Adipocyte (in vitro differentiated cells): ENCODE results near the gene TRIM51.
"Not testable (repeated sequence)": the region's sequence is repeated elsewhere in the genome, so short reads cannot be mapped to it uniquely, and the experiment has no call there.

Source experiments
- DNase-seq: peaks from one replicate; pipeline ENCODE4 v3.0.0-alpha.2; 2015; ENCODE audit warnings: low read depth
- H3K27me3 ChIP-seq: replicated peaks from 2 replicates; pipeline ENCODE4 v1.7.0; 2013; ENCODE audit warnings: mild to moderate bottlenecking, low read length, moderate library complexity; ENCODE audit not compliant: control insufficient read depth, insufficient read depth
- H3K36me3 ChIP-seq: 2 replicates; pipeline ENCODE4 v1.7.0; 2013; ENCODE audit warnings: low read length, mild to moderate bottlenecking, moderate library complexity; ENCODE audit not compliant: control insufficient read depth, insufficient read depth, severe bottlenecking
- H3K4me1 ChIP-seq: 2 replicates; pipeline ENCODE4 v1.7.0; 2013; ENCODE audit warnings: mild to moderate bottlenecking, low read length, moderate library complexity; ENCODE audit not compliant: control insufficient read depth, insufficient read depth
- H3K4me3 ChIP-seq: 2 replicates; pipeline ENCODE4 v1.7.0; 2013; ENCODE audit warnings: mild to moderate bottlenecking, low read length, moderate library complexity
- H3K9ac ChIP-seq: 2 replicates; pipeline ENCODE4 v1.7.0; 2013; ENCODE audit warnings: mild to moderate bottlenecking, low read length, moderate library complexity
- H3K9me3 ChIP-seq: 2 replicates; pipeline ENCODE4 v1.7.0; 2013; ENCODE audit warnings: mild to moderate bottlenecking, low read length, moderate library complexity; ENCODE audit not compliant: control insufficient read depth

Gene TRIM51, protein sequence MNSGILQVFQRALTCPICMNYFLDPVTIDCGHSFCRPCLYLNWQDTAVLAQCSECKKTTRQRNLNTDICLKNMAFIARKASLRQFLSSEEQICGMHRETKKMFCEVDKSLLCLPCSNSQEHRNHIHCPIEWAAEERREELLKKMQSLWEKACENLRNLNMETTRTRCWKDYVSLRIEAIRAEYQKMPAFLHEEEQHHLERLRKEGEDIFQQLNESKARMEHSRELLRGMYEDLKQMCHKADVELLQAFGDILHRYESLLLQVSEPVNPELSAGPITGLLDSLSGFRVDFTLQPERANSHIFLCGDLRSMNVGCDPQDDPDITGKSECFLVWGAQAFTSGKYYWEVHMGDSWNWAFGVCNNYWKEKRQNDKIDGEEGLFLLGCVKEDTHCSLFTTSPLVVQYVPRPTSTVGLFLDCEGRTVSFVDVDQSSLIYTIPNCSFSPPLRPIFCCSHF

DNA sequence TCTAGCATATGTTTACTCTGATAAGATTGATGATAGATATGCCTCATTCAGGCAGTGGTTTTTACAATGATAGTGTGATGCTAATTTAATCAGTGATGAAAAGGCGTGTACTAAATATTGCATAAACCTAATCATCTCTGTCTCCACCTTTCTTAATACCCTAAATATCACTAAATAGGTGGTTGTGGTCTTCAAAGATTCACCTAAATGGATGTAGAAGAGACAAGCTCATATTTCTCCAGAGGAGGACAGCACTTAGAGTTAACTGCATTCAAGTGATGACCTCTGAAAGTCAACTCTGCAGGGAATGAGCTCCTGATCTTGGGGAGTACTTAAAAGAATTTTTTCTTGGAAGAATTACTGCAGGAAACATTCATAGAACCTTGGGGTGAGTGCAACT lies at the start of gene TRIM51:
TRIM51 (plus strand) TSS at position 301 of the 400 bp plus-strand sequence. CDS start 2,132 bp downstream, outside the sequence.
- not testable (repeated sequence) for H3K27me3 ChIP-seq, H3K9me3 ChIP-seq, H3K9ac ChIP-seq, H3K4me3 ChIP-seq, DNase-seq, H3K4me1 ChIP-seq, H3K36me3 ChIP-seq

GRCh38 chr11:55838452-55838851 lies 44.6 kb upstream of the TRIM51 start, which contains the start of gene OR5D16:
TSS of gene OR5D16 (plus strand) at chr11:55838752. CDS start at chr11:55838752, 0 bp downstream.
- no peak for DNase-seq

DNA sequence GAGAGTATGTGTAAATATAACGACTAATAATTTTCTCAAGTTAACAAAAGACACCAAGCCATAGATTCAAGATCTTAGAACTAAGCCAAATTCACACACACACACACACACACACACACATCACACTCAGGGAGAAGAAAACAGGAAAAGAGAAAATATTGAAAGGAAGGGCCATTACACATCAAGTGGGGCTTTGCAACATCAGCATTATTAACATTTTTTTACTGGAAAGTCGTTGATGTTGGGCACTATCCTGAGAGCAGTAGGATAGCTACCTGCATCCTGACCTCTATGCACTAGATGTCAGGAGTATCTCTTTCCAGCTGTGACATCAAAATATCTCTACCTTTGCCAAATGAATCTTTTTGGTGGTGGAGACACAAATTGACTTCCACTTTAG lies 35.6 kb upstream of the TRIM51 start:
- Histone ChIP-seq H3K4me1 (no peaks in the 10 kb centered on the region), H3K27me3 (no peaks in the 10 kb centered on the region), H3K36me3 (no peaks in the 10 kb centered on the region), H3K4me3 (no peak overlapping the region), H3K9me3 (no peaks in the 10 kb centered on the region), H3K9ac (no peak overlapping the region)
- no peak for DNase-seq

More at GRCh38 chr11:55838452-55838851, 44.6 kb upstream of the TRIM51 start, which contains the start of gene OR5D16:
- no peaks in the 10 kb centered on the region for H3K9me3 ChIP-seq
- H3K4me1 ChIP-seq, result no peaks in the 10 kb centered on the region
- H3K9ac ChIP-seq, result no peak within 1 kb of the TSS
- no peak within 1 kb of the TSS for H3K4me3 ChIP-seq
- H3K36me3 ChIP-seq, result no peaks in the 10 kb centered on the region
- H3K27me3 ChIP-seq, result no peaks in the 10 kb centered on the region

GRCh38 chr11:55849037-55849436 lies 34.1 kb upstream of the TRIM51 start:
- no peaks in the 10 kb centered on the region for H3K9me3 ChIP-seq
- no peaks in the 10 kb centered on the region for H3K4me1 ChIP-seq
- no peak overlapping the region for H3K9ac ChIP-seq
- no peaks in the 10 kb centered on the region for H3K27me3 ChIP-seq
- H3K4me3 ChIP-seq, result no peak overlapping the region
- H3K36me3 ChIP-seq, result no peaks in the 10 kb centered on the region
- no peak for DNase-seq

DNA sequence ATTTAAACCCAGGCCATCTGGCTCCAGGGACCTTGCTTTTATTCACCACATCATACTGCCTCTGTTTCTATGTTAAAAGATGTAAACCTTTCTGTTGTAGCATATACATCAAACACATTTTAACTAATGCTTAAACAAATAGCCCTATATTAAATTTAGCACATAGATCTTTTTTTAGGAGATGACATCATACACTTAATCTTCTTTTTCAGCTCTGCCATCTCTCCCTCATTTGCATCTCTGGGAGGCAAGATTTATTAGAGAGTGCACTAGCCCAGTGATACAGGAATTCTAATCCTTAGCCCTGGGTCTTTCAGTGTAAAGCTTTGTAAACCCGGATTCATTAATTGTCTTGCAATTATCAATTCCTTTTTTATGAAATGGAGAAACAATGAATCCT lies 31.0 kb upstream of the TRIM51 start:
- no peak overlapping the region for H3K4me3 ChIP-seq
- no peaks in the 10 kb centered on the region for H3K9me3 ChIP-seq
- H3K27me3 ChIP-seq, result no peaks in the 10 kb centered on the region
- H3K9ac ChIP-seq, result no peak overlapping the region
- DNase-seq, result no peak
- no peaks in the 10 kb centered on the region for H3K4me1 ChIP-seq
- H3K36me3 ChIP-seq, result no peaks in the 10 kb centered on the region

DNA sequence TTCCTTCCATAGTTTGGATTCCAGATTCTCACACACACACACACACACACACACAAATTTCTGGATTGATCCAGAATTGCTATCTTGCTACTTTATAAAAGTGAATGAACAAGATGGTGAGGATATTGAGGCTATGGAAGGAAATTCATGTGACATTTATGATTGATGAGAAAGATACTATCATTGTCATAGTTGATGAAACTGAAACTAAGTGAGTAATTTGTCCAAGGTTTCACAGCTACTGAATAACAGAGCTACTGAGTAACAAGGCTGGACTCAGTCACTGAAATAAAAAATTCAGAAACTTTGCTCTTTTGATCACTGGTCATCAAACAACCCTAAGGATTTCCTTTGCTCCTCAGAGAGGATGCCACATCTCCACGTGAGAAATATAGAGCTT lies 28.4 kb upstream of the TRIM51 start:
- Histone ChIP-seq H3K27me3 (no peaks in the 10 kb centered on the region), H3K4me1 (no peaks in the 10 kb centered on the region), H3K36me3 (no peaks in the 10 kb centered on the region), H3K4me3 (no peak overlapping the region), H3K9ac (no peak overlapping the region), H3K9me3 (no peaks in the 10 kb centered on the region)
- DNase-seq, result no peak

DNA sequence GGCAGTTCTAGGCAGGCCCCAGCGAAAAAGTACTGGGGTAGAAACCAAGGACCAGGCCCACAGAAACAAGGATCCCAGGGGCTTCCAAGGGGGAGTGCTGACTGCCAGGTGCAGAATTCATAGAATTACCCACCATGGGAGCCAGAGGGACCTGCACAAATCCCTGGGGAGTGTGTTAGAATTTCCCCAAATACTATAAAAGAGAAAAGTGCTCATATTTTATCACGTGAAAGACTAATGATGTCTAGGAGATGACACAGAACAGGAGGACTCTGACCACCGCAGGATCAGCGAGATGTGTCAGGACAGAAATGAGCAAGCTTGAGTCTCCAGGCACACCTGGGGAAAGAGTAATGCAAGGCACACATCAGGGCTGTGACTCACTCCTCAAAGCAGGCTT lies 15.7 kb upstream of the TRIM51 start:
- not testable (repeated sequence) for H3K9me3 ChIP-seq, H3K36me3 ChIP-seq, DNase-seq, H3K9ac ChIP-seq, H3K4me1 ChIP-seq, H3K27me3 ChIP-seq, H3K4me3 ChIP-seq

- DNase-seq, H3K36me3 ChIP-seq, H3K9me3 ChIP-seq, H3K9ac ChIP-seq, H3K4me1 ChIP-seq, H3K27me3 ChIP-seq, H3K4me3 ChIP-seq: not testable (repeated sequence)
These were observed 10.4 kb upstream of the TRIM51 start for GRCh38 chr11:55872731-55873130.

DNA sequence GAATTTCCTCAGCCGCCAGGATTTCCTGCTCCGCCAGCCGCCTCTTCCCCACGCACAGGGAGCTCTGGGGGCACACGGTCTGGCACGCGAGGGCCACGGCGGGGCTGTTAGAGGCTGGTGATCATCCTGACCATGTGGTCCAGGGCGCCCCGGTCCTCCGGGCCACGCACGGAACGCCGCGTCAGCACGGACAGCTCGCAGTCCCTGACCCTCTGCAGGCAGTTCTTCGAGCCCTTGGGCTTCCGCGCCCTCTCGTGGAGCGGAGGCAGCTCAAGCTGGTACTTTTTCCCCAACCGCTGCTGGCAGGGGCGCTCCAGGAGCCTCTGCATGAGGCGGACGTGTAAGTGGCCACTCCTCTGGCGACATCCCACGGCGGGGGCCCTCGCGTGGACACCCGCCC lies 10.0 kb upstream of the TRIM51 start:
- not testable (repeated sequence) for H3K9me3 ChIP-seq, H3K4me3 ChIP-seq, H3K27me3 ChIP-seq, H3K9ac ChIP-seq, H3K4me1 ChIP-seq, DNase-seq, H3K36me3 ChIP-seq

DNA sequence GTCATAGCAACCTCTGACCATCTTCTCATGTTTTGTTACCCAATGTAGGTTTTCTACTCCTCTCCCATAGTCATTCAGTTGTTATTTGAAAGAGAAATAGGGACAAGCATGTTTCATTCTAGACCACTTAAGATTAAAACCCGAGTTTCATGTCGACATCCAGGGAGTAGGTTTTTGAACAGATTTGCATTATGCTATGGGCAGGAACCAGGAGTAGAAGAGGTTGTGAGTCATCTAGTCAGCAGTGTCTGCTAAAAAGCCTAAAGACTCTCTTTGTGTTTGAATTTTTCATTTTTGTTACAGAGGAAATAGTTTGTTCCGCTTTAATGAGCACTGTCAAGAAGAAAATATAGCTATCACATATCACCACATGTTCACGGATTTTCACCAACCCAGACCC lies 1.9 kb downstream of the TRIM51 start:
- H3K9ac ChIP-seq, H3K4me1 ChIP-seq, H3K9me3 ChIP-seq, DNase-seq, H3K4me3 ChIP-seq, H3K27me3 ChIP-seq, H3K36me3 ChIP-seq: not testable (repeated sequence)

- H3K4me1 ChIP-seq, H3K4me3 ChIP-seq, DNase-seq, H3K27me3 ChIP-seq, H3K9ac ChIP-seq, H3K36me3 ChIP-seq, H3K9me3 ChIP-seq: not testable (repeated sequence)
These were observed 2.4 kb downstream of the TRIM51 start for GRCh38 chr11:55885481-55885880.

DNA sequence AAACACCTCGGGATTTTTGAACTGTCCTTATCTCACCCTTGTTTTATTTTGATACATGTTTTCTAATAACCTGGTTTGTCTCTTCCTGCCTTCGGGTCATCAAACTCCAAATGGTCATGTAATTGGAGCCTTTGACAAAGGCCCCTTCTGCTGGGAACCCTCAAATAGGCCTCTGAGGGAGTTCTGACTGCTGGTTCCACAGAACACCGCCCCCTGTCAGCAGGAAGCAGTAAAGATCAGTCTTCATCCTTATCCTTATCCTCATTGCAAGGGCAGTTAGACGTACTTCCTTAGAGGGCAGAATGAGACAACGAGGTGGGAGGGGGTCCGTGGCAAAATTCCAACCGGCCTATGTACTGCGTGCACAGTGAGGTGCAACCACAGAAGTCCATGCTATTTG lies 12.1 kb downstream of the TRIM51 start:
- Histone ChIP-seq H3K36me3 (no peaks in the 10 kb centered on the region), H3K27me3 (no peaks in the 10 kb centered on the region), H3K4me3 (no peak overlapping the region), H3K9me3 (peaks cover 3% of the 10 kb centered on the region), H3K9ac (no peak overlapping the region), H3K4me1 (no peaks in the 10 kb centered on the region)
- no peak for DNase-seq
